Motor neuron (in vitro differentiated cells): ENCODE data around the gene SEMA6B. TPM values are rescaled to one million over a fixed set of nuclear protein-coding genes. Genes with fewer than 3 reads are reported as not detected.

Source experiments
- ATAC-seq, 8 experiments: fragments of 200-7000 bp; cut with Tn5 transposase; replicated peaks in 6 of 8; 2 replicates each; pipeline ENCODE4 v1.8.0; 2021; ENCODE audit warnings: mild to moderate bottlenecking in 8 of 8, moderate library complexity in 8 of 8
- H3K27ac ChIP-seq, 2 donors: fragments of 250-450 bp; sonication (Bioruptor Pico); 2 replicates each; pipeline ENCODE4 v1.9.0; 2021; ENCODE audit warnings: antibody characterized with exemption in 2 of 2, mild to moderate bottlenecking in 2 of 2, moderate library complexity in 1 of 2
- H3K4me1 ChIP-seq, 2 donors: fragments of 250-450 bp; sonication (Bioruptor Pico); replicated peaks in 1 of 2; 2 replicates each; pipeline ENCODE4 v1.6.1; 2021; ENCODE audit warnings: antibody characterized with exemption in 2 of 2, mild to moderate bottlenecking in 2 of 2, moderate library complexity in 1 of 2
- H3K4me3 ChIP-seq, 5 donors: fragments of 250-450 bp; sonication (Bioruptor Pico); 2 replicates each; pipeline ENCODE4 v1.9.0; 2021; ENCODE audit warnings: antibody characterized with exemption in 5 of 5, mild to moderate bottlenecking in 5 of 5, moderate library complexity in 4 of 5
- WGBS, 10 experiments: fragments of 450-650 bp; shearing (Covaris generic); methylation state at CpG; one replicate each; pipeline ENCODE4 v1.0.0; 2022; 5-methylcytosine and 5-hydroxymethylcytosine counted together
- in situ Hi-C, 9 experiments: fragments of 400-800 bp; cut with MboI; loops; one replicate each; pipeline ENCODE4 v1.15.0; 2021; ENCODE audit warnings: low sequenced_read_pairs in 9 of 9, low pct_unique_long_range_greater_than_20kb in 2 of 9; ENCODE audit not compliant: unreplicated experiment in 9 of 9
- total RNA-seq, 8 experiments: library from RNA; unstranded; fragments of 300-600 nt; gene quantifications; 2 replicates each; pipeline versions ENCODE4 v1.2.3 to v1.2.4, GENCODE V29; 2022

Gene SEMA6B
- total RNA-seq, 8 experiments from 2014 or later: 0.56 to 35.1 (median 13.7) TPM

GRCh38 chr19:4585556-4585955 lies 26.1 kb upstream of the SEMA6B start:
- WGBS, 10 experiments: 100% methylated on average over 1 of the region's 1 CpG; no CpG with 5 or more reads in 8 of the 10 experiments
- Histone ChIP-seq H3K4me1 (peaks cover 0 to 13% of the 10 kb centered on the region in 2 donors), H3K27ac (no peak overlapping the region), H3K4me3 (no peak overlapping the region)
- in situ Hi-C loops: no loop called here
- ATAC-seq: no peak

GRCh38 chr19:4584670-4585460 lies 25.4 kb upstream of the SEMA6B start:
- Histone ChIP-seq H3K4me1 (peaks cover 2 to 16% of the 10 kb centered on the region in 2 donors), H3K4me3 (peak overlapping the region; percentile 39 to 62 (median 58)), H3K27ac (peak overlapping the region; percentile 43 to 65)
- in situ Hi-C loops: no loop called here
- WGBS, 10 experiments: 0 to 86% (median 80%) methylated on average over 1 to 3 of the region's 45 CpGs; no CpG with 5 or more reads in 5 of the 10 experiments
- peak in 6 of 8 experiments; percentile 3 to 51 (median 28) for ATAC-seq

- H3K4me1 ChIP-seq: peaks cover 5 to 18% of the 10 kb centered on the region in 2 donors
- peak overlapping the region; percentile 39 to 62 (median 58) for H3K4me3 ChIP-seq
- H3K27ac ChIP-seq: peak overlapping the region; percentile 25 to 65
- in situ Hi-C loops: no loop called here
- ATAC-seq: peak; percentile 15 to 70 (median 32)
- WGBS, 10 experiments: 2 to 5% methylated on average over 8 to 21 of the region's 49 CpGs; no CpG with 5 or more reads in 8 of the 10 experiments
Observed at GRCh38 chr19:4583961-4584669, 24.6 kb upstream of the SEMA6B start.

- in situ Hi-C loops: no loop called here
- Histone ChIP-seq H3K27ac (no peak overlapping the region), H3K4me1 (peaks cover 5 to 18% of the 10 kb centered on the region in 2 donors), H3K4me3 (no peak overlapping the region)
- 50 to 80% (median 66%) methylated on average over 1 to 3 of the region's 16 CpGs; no CpG with 5 or more reads in 7 of the 10 experiments for WGBS, 10 experiments
- no peak for ATAC-seq
Observed at GRCh38 chr19:4582980-4583842, 23.7 kb upstream of the SEMA6B start.

GRCh38 chr19:4581666-4582553 lies 22.4 kb upstream of the SEMA6B start:
- in situ Hi-C loops: no loop called here
- WGBS, 10 experiments: 0 to 77% (median 38%) methylated on average over 1 to 11 of the region's 57 CpGs; no CpG with 5 or more reads in 4 of the 10 experiments
- Histone ChIP-seq H3K27ac (peak overlapping the region; percentile 55 to 75), H3K4me1 (peaks cover 10 to 21% of the 10 kb centered on the region in 2 donors), H3K4me3 (peak overlapping the region; percentile 55 to 95 (median 82))
- peak in 6 of 8 experiments; percentile 13 to 67 (median 54) for ATAC-seq

- peak overlapping the region; percentile 55 to 95 (median 82) for H3K4me3 ChIP-seq
- ATAC-seq: peak in 6 of 8 experiments; percentile 13 to 68 (median 64)
- no CpG with 5 or more reads among the region's 62 CpGs for WGBS, 10 experiments
- in situ Hi-C loops: no loop called here
- peak overlapping the region; percentile 55 to 75 for H3K27ac ChIP-seq
- H3K4me1 ChIP-seq: peaks cover 13 to 22% of the 10 kb centered on the region in 2 donors
Observed at GRCh38 chr19:4580961-4581665, 21.6 kb upstream of the SEMA6B start.

- peak in 5 of 8 experiments; percentile 5 to 20 (median 11) for ATAC-seq
- peak overlapping the region; percentile 55 to 95 (median 82) for H3K4me3 ChIP-seq
- peak overlapping the region; percentile 71 for H3K27ac ChIP-seq
- WGBS, 10 experiments: 0 to 30% (median 4%) methylated on average over 2 to 4 of the region's 50 CpGs; no CpG with 5 or more reads in 7 of the 10 experiments
- in situ Hi-C loops: no loop called here
- H3K4me1 ChIP-seq: peaks cover 19 to 29% of the 10 kb centered on the region in 2 donors
Observed at GRCh38 chr19:4580021-4580901, 20.8 kb upstream of the SEMA6B start.

GRCh38 chr19:4579389-4579788 lies 19.9 kb upstream of the SEMA6B start:
- Histone ChIP-seq H3K4me3 (no peak overlapping the region), H3K27ac (no peak overlapping the region), H3K4me1 (peaks cover 22 to 34% of the 10 kb centered on the region in 2 donors)
- ATAC-seq: no peak
- 88 to 100% methylated on average over 1 to 5 of the region's 8 CpGs; no CpG with 5 or more reads in 8 of the 10 experiments for WGBS, 10 experiments
- in situ Hi-C loops: loop anchor here in 3 of 9 experiments (10.0 kb wide), 1 partner anchor 55 kb away; the partner anchor contains the start of gene TNFAIP8L1 (in 3 of the 3)

GRCh38 chr19:4578552-4579248 lies 19.2 kb upstream of the SEMA6B start:
- Histone ChIP-seq H3K27ac (no peak overlapping the region), H3K4me3 (no peak overlapping the region), H3K4me1 (peaks cover 22 to 31% of the 10 kb centered on the region in 2 donors)
- in situ Hi-C loops: loop anchor here in 3 of 9 experiments (10.0 kb wide), 1 partner anchor 56 kb away; the partner anchor contains the start of gene TNFAIP8L1 (in 3 of the 3)
- no peak for ATAC-seq
- WGBS, 10 experiments: 35 to 90% (median 70%) methylated on average over 1 to 5 of the region's 11 CpGs; no CpG with 5 or more reads in 3 of the 10 experiments
